Superior temporal gyrus (tissue), 1 donor: ENCODE measurements around the gene SYS1.

Experiments used
- DNase-seq: peaks from one replicate; pipeline ENCODE4 v3.0.0-alpha.2; 2016; ENCODE audit errors: extremely low spot score

SYS1 gene

DNA sequence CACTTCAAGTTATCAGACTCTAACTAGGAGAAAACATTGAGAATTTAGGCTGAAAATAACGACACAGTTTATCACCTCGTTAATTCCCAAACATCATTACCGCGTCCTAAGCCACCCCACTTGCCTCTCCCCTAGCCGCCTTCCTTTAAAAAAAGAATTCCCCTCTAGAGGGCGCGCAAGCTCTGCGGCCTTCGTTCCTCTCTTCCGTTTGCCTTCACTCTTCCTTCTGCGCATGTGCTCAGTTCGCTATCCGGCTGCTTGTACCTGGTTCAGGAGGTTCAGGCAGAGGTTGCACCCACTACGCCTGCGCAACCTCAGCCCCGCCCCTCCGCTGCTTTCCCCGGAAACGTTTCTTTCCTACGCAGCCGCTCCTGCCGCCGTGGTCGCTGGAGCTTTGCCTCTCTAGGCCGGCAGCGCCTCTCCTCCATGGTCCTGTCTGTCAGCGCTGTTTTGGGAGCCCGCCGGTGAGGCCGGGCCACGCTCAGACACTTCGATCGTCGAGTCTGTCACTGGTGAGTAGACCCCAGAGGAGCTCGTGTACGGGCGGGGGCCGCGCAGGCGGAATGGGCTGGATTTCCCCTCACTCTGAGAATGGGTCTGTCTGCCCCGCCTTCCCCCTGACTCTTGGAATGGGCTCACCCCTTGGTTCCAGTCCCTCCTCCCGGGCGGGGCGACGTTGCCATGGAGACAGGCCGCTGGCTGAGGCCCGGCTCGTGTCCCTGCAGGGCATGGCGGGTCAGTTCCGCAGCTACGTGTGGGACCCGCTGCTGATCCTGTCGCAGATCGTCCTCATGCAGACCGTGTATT is at the start of gene SYS1:
SYS1 (plus strand) TSS at position 353 of the 807 bp plus-strand sequence; CDS start at position 729, 376 bp downstream.
- DNase-seq: peak; percentile 99

DNA sequence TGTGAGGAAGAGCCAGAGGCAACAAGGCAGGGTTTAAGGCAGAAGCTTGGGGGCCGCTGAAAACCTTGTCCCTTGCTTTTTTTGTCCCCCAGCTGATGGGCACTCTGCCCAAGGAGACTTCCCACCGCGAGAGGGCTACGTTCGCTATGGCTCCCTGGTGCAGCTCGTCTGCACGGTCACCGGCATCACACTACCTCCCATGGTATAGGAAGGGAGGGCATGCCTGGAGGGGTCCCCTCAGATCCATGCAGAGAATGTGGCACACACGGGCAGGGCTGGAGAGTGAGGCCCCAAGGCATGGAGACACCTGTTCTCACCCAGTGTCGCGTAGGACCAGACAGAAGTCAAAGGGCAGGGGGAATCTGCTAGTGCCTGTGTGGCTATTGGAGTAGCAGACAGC is 49.0 kb upstream of the SYS1 start:
- no peak for DNase-seq

DNA sequence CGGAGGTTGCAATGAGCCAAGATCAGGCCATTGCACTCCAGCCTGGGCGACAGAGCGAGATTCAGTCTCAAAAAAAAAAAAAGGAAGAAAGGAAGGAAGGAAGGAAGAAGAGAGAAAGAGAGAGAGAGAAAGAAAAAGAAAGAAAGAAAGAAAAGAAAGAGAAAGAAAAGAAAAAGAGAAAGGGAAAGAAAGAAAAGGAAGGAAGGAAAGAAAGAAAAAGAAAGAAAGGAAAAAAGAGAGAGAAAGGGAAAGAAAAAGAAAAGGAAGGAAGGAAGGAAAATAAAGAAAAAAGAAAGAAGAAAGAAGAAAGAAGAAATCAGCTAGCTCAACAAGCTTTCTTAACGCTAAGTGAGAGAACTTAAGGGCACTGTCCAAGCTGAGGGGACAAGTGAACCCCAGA is 47.3 kb upstream of the SYS1 start:
- DNase-seq: no peak

DNA sequence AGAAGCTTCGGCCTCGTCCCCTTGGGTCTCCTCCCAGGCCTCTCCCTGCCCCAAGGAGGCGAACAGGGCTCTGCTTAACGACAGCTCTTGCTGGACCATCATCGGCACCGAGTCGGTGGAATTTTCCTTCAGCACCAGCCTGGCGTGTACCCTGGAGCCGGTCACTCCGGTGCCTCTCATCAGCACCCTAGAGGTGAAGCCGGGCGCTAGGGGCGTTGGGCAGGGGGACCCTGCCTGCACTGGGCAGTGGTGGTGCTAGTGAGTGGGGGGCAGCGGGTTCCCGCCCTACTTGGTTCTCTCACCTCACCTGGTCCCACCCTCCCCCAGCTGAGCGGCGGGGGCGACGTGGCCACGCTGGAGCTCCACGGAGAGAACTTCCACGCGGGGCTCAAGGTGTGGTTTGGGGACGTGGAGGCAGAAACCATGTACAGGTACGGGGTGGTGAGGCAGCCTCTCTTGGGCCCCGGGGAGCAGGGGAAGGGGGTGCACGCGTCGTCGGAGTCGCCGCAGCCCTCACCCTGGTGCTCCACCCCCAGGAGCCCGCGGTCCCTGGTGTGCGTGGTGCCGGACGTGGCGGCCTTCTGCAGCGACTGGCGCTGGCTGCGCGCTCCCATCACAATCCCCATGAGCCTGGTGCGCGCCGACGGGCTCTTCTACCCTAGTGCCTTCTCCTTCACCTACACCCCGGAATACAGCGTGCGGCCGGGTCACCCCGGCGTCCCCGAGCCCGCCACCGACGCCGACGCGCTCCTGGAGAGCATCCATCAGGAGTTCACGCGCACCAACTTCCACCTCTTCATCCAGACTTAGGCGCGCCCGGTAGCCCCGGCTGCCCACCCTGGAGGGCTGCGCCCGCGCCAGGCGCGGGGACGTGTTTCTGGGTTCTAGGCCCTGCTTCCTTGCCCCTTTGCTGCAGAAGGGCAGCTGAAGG is 46.5 kb upstream of the SYS1 start:
- DNase-seq: no peak

DNA sequence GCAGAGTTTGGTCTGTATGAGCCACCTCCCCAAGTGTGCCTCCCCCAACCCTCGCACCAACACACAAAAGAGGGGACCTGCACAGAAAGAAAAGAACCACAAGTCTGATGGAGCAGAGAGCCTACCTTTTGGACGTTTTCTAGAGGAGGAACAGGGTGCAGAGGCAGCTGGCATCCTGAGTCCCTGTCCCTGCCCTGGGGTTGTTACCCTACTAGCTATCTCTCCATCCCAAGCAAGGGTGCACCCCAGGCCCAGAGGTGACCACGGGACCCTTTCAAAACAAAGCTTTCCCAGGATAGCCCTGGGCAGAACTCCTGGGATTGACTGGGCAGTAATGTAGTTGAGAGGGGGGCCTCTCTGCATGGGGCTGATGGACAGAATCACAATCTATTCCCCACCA is 45.1 kb upstream of the SYS1 start:
- no peak for DNase-seq

DNA sequence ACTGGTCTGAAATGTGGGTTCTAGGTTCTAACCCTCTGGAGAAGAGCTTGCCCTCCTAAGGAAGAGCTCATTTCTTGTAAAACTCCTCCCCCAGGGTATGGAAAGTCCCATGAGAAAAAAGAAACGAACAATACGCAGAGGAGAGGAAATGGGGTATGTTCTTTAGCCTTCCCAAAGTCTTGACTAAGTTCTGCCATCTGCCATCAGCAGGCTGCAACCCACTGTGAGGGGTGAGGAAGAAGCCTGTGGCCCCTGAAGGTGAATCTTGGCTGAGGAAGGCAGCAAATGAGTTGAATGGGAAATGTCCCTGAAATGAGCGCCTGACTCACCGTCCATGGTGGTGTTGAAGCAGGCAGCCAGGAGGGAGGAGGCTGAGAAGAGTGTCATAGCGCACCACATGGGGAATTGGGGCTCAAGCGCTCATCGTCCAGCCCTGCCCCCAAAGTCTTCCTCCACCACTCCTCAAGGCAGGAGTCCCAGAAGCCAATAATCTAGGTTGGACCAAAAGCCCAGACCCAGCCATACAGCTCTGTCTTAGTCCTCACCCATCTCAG is 44.5 kb upstream of the SYS1 start:
- no peak for DNase-seq

DNA sequence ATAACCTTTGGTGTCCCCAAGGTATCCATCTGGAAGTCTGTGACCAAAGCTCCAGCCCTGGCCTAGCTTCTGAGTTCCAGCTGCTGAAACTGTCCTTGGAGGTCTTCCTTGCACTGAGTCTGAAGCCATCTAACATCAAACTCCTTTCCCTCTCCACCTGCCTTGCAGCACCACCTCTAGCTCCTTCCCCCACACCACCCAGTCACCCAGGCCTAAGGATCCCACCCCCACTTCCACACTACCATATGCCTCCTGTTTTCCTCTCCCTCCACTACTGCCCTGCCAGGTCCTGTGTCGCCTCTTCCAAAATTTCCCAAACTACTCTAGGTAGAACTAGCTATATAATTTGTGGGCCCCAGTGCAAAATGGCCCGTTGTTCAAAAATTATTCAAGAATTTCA is 44.0 kb upstream of the SYS1 start:
- DNase-seq: no peak

DNA sequence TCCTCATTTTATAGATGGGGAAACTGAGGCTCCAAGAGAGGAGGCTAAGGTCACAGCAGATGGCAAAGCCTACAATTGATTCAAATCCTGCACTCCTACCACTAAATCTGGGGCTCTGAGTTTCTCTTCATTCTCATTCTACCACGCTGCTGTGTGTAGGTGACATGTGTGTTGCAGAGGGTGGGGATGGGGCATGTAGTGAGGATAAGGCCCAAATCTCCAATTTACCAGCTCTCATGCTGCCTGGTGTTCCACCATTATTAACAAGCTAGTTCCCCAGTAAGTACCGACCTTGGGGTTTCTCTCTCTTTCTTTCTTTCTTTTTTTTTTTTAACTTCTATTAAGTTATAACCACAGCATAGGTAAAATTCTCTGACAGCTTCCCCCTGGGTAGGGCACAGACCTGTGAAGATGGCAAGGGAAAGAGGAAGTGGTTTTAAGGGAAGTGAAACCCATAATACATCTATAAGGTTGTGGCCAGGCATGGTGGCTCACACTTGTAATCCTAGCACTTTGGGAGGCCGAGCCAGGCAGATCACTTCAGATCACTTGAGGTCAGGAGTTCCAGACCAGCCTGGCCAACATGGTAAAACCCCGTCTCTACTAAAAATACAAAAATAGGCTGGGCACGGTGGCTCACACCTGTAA is 41.9 kb upstream of the SYS1 start:
- DNase-seq: no peak

DNA sequence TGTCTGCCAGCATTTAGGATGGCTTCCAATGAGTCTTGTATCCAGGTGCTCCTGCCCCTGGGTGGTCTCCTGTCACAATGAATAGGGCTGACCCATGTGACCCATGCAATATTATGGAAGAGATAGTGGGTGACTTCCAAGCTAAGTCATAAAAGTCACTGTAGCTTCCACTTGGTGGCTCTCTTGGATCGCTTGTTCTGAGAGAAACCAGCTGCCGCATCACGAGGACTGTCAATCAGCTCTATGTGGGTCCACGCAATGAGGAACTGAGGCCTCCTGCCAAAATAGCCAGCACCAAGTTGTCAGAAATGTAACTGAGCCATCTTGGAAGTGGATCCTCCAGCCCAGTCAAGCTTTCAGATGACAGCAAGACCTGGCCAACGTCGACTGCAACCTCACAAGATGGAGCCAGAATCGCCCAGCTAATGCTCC is 40.0 kb upstream of the SYS1 start:
- peak; percentile 89 for DNase-seq

DNA sequence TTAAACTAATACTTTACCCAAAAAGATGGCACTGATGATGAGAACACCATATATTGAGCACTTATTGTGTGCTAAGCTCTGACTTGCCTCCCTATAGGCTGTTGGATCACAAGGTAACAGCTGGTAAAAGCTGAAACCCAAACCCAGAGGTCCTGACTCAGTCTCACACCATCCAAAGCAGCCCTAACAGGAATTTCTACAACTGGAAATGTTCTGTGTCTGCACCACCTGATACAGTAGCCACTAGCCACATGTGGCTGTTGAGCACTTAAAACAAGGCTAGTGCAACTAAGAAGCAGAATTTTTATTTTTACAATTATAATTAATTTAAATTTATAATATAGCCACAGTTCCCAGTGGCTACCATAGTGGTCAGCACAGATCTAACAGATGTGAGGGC is 39.2 kb upstream of the SYS1 start:
- no peak for DNase-seq

DNA sequence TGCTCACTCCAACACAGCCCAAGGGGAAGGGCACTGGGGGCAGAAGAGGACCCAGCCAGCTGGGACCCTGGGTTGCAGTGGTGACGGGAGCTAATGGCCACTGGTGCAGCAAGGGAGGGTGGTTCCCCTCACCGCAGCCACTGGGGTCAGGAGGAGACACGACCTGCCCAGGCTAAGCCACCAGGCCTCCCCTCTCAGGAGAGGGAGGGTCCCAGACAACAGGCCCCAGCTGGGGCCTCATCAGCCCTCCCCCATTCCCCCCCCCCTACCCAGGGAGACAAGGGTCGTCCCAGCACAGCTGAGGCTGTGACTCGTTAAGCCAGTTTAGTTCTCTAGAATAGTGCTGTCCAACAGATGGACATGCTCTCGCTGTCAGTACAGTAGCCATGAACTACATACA is 37.6 kb upstream of the SYS1 start:
- no peak for DNase-seq

DNA sequence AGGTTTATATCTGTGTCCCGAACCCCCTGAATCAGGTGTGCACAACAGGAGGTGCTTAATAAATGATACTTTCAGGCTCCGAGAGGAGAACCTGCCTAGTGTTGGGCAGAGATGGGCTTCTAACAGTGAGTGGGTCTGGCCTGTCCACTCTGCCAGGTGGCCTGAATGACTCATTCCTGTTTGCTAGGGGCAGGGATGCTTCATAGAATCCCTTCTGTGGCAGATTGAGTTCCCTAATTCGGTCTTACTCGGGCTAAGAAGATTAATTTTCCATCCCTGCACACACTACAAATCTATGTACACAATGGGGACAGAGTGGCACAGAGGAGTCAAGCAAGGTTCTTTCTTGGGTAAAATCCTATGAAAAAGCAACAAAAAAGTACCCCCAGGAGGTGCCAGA is 34.5 kb upstream of the SYS1 start:
- no peak for DNase-seq

DNA sequence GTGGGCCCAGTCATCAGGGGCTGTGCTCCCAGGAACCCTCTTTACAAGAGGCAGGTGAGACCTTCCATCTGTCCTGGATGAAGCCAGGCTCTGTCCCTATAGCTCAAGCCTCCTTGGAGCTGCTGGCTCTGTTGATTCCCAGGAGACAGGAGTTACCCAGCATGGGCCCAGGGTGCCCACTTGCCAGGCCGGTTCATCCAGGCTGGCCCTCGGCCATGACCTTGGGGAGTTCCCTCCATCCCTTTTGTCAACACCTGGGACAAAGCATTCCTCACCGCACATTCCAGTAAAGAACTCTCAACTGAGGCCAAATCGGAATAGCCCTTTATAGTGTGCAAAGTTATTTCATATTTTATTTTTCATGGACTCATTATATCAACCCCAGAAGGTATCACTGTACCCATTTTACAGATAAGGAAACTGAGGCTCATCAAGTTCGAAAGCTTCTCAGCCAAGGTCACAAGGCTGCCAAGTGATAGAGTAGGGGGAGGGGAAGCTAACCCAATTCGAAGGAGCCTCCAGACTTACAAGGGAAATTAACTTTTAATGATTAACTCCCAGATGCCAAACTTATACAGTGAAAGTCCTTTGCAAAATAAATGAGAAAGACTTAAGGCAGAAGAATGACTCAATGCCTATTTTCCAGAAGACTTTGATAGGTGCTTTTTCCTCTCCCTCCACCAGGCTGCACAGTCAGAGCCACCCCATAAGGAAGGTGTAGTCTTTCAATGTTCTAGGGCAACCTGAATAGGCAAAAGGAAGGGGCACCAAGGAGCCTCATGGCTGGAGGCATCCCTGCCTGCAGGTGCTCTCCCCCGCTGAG is 33.2 kb upstream of the SYS1 start:
- no peak for DNase-seq

DNA sequence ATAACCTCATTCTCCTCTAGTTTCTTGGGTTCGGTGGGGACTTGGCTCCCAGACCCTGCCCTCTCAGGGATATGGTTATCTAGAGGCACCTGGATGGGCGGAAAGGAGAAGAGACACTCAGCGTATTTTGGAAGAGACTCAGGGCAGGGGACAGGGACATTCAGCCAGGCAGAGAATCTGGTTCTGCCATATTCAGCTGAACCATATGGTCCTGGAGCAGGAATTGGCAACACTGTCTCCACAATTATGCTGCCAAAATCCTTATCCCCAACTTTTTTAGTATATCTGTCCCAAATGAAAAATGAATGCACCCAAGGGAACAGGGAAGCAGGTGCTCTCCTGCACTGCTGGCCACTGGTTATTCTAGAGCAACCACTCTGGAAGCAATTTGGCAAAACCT is 32.5 kb upstream of the SYS1 start:
- DNase-seq: no peak

DNA sequence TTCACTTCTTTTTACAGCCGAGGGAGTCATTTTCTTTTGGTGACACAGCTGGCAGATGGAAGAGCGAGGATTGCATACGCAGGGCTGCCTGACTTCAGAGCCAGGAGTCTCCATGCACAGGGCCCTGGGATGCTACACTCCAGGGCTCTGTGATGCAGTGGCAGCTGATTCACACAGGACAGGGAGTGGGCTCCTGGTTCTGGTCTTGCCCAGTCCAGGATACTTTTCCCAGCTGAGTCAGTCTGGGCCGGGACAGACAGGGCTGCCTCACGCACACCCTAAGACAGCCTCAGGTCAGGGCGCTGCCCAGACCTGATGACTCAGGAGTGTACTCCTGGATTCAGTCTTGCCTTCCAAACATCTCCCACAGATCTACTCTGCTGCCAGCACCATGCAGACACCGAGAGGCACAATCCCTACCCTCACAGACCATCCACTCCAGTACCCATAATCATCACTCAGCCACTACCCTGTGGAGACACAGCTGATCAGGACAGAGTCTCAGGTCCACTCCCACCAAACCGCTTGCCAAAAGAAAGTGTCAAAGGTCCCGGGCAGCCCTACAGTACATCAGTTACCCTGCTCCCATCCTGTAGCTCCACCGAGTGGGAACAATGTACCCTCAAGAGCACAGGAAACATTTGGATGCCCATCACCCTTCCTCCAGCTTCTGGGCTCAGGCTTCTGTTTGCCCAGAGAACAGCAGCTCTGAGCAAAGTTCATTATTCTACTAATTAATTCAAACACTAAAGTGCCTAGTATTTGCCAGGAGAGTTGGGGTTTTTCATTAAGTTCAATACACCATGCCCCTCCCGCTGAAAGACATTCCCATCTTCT is 26.2 kb upstream of the SYS1 start:
- DNase-seq: no peak

DNA sequence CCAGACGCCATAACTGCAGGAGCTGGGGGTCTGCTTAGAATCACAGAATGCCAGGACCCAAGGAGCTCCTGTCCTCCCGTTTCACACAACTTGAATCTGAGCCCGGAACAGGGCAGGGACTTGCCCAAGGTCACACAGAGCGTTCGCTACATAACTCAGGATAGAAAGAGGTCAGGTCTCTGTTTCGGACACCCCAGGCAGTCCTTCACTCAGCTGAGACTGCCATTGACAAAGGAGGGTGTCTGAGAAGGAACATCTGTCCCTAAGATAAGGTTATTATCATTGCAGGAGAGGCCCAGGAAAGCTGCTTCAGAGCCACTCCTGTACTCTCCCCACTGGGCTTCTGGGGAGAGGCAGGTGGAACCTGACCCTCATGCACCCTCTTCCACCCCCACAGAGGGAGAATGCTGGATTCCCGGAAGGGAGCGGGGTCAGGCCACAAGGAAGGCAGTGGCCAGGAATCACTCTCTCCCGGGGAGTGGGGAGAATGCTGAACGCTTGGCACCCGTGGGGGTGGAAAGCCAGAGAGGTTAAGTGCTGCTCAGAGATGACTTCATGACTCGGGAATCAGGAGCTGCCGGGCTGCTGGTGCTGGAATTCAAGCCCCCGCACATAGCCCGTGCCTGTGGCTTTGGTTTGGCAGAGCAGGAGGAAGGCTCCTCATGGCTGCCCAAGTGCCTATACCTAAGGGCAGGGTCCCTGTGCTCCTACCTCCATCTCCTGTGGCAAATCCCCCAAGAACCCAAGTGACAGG is 25.4 kb upstream of the SYS1 start:
- no peak for DNase-seq

DNA sequence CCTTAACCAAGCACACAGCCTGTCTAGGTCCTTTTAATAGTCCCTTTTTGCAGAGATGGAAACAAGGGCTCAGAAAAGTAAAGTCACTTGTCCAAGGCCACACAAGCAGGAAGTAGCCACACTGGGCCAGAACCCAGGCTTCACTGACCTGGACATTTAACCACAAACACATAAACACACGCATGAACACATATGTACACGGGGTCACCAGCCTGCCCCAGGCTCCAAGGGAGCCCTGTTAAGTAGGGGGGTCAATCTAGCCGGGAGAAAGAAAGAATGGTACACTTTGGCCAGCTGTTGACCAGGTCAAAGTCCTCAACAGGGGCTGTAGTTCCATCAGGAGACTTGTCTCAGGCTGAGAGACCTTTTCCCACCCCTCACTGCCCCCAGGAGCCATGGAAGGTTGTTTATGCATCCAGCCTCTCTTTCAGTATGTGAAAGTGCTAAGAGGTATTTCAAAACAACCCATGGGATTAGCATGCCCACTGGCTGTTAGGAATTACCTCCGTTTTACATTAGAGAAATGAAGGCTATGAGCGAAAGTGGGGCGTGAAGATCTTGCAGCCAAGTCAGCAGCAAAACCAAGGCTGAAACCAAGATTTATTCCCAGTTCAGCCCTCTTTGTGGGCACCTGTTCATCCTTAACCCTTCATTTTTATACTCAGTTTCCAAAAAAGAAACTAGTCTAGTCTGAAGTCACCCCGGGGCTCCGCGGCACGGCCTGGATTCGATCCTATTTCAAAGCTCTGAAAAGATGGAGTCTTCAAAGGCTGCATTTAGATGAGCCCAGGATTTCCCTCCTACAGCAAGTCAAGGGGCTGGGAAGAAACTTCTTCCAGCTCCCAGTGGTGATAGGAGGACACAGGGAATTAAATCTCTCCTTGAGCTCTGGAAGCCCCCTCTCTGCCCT is 24.6 kb upstream of the SYS1 start:
- DNase-seq: no peak

DNA sequence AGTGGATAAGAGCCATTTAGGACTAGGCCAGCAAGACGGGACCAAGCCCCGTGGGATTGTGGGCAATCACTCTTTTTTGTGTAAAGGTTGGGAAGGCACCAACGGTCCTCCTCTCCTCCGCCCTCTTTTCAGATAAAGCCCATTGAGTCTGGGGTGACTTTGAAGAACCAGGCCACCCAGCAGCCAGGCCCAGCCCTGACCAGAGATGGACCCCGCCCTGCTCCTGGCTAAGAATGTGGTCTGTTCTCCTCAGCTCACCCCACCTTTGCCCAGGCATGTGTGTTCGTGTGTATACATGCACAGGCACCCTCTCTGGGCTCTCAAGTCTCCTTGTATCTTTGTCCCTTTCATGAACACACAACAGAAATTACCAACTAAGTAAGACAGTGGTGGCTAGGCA is 23.9 kb upstream of the SYS1 start:
- no peak for DNase-seq
